Gastroesophageal sphincter (tissue), 4 donors: ENCODE data around the gene KBTBD8. TPM values are rescaled to one million over a fixed set of nuclear protein-coding genes. Genes with fewer than 3 reads are reported as not detected.

Source experiments
- ATAC-seq: fragments of 150-250 bp; one replicate; pipeline ENCODE4 v1.9.1; 2016; ENCODE audit warnings: mild to moderate bottlenecking, moderate library complexity
- H3K27ac ChIP-seq, 4 donors: fragments of 200-600 bp; sonication (generic) in 3 of 4; 1 replicate in 3 of 4; 2 replicates in 1 of 4; pipeline ENCODE4 v1.5.1; 2016 to 2019
- H3K27me3 ChIP-seq: fragments of 200-600 bp; sonication (generic); one replicate; pipeline ENCODE4 v1.5.1; 2019
- H3K36me3 ChIP-seq, 2 donors: fragments of 200-600 bp; sonication (generic); one replicate each; pipeline ENCODE4 v1.5.1; 2019; ENCODE audit warnings: control low read depth in 1 of 2
- H3K4me1 ChIP-seq, 3 donors: fragments of 200-600 bp; sonication (generic); 1 replicate in 2 of 3; 2 replicates in 1 of 3; pipeline ENCODE4 v1.5.1; 2016 to 2019; ENCODE audit warnings: control low read depth in 2 of 3
- H3K4me3 ChIP-seq, 2 donors: fragments of 200-600 bp; sonication (generic); one replicate each; pipeline ENCODE4 v1.5.1; 2019; ENCODE audit warnings: mild to moderate bottlenecking in 1 of 2, moderate library complexity in 1 of 2
- H3K9me3 ChIP-seq, 3 donors: fragments of 200-600 bp; sonication (generic); one replicate each; pipeline ENCODE4 v1.5.1; 2017 to 2019; ENCODE audit warnings: control low read depth in 2 of 3
- EP300 ChIP-seq: sonication (generic); formaldehyde crosslinking; IDR thresholded peaks from one replicate; pipeline ENCODE4 v1.6.1; 2017; ENCODE audit warnings: antibody characterized with exemption, mild to moderate bottlenecking
- POLR2A ChIP-seq, 2 donors: fragments of 450-650 bp; IDR thresholded peaks; one replicate each; pipeline ENCODE4 v1.6.1; 2017; ENCODE audit warnings: antibody characterized with exemption in 2 of 2, mild to moderate bottlenecking in 2 of 2, moderate library complexity in 1 of 2
- POLR2AphosphoS5 ChIP-seq: sonication (generic); formaldehyde crosslinking; IDR thresholded peaks from one replicate; pipeline ENCODE4 v1.6.1; 2017; ENCODE audit warnings: antibody characterized with exemption
- WGBS, 2 donors: methylation state at CpG; one replicate each; pipeline ENCODE4 v1.1.5; 2018; ENCODE audit warnings: low coverage in 1 of 2; 5-methylcytosine and 5-hydroxymethylcytosine counted together
- total RNA-seq, 4 donors: library from RNA; depleted of rRNA; stranded (reverse); fragments of >200 nt; gene quantifications; one replicate each; pipeline ENCODE4 v1.1.0, GENCODE V29; 2016
- TF ChIP-seq, protein P1 (sequence below), 4 experiments: fragments of 200-600 bp in 2 of 4; fragments of 450-650 bp in 2 of 4; sonication (generic) in 1 of 4; IDR thresholded peaks; one replicate each; pipeline ENCODE4 v1.5.1; 2017 to 2019; ENCODE audit warnings: antibody characterized with exemption in 4 of 4, mild to moderate bottlenecking in 2 of 4, moderate library complexity in 2 of 4

KBTBD8 gene
- total RNA-seq, 4 donors from 2014 or later: 1.1 to 5.4 (median 3.2) TPM

DNA sequence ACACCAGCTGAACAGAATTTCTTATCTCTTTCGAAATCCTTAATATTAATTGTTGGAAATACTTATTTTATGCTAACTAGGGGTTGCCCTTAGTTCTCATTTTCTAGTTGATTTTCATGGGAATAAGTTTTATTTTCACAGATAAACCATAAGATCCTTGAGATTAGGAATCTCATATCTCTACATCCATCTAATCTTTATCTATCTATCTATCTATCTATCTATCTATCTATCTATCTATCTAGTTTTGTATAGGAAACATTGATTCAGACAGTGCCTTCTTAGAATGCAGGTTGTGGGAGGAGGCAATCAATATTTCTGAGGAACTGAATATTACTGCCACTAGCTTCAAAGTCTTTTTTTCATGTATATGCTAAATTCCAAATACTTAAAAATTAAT, 3.5 kb upstream of the KBTBD8 start:
- H3K4me1 ChIP-seq: peaks cover 0 to 15% (median 0%) of the 10 kb centered on the region in 3 donors
- H3K27ac ChIP-seq: no peak overlapping the region
- no peak for TF ChIP-seq POLR2A (IDR thresholded peaks at IDR 0.05)
- TF ChIP-seq, protein P1, sequence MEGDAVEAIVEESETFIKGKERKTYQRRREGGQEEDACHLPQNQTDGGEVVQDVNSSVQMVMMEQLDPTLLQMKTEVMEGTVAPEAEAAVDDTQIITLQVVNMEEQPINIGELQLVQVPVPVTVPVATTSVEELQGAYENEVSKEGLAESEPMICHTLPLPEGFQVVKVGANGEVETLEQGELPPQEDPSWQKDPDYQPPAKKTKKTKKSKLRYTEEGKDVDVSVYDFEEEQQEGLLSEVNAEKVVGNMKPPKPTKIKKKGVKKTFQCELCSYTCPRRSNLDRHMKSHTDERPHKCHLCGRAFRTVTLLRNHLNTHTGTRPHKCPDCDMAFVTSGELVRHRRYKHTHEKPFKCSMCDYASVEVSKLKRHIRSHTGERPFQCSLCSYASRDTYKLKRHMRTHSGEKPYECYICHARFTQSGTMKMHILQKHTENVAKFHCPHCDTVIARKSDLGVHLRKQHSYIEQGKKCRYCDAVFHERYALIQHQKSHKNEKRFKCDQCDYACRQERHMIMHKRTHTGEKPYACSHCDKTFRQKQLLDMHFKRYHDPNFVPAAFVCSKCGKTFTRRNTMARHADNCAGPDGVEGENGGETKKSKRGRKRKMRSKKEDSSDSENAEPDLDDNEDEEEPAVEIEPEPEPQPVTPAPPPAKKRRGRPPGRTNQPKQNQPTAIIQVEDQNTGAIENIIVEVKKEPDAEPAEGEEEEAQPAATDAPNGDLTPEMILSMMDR (IDR thresholded peaks at IDR 0.05): no peak
- no peak for TF ChIP-seq POLR2AphosphoS5
- no peak for TF ChIP-seq EP300
- H3K9me3 ChIP-seq: no peaks in the 10 kb centered on the region
- no peaks in the 10 kb centered on the region for H3K27me3 ChIP-seq
- WGBS, 2 donors: 74 to 100% methylated on average over 1 of the region's 1 CpG
- ATAC-seq: no peak
- no peak overlapping the region for H3K4me3 ChIP-seq
- H3K36me3 ChIP-seq: no peaks in the 10 kb centered on the region

DNA sequence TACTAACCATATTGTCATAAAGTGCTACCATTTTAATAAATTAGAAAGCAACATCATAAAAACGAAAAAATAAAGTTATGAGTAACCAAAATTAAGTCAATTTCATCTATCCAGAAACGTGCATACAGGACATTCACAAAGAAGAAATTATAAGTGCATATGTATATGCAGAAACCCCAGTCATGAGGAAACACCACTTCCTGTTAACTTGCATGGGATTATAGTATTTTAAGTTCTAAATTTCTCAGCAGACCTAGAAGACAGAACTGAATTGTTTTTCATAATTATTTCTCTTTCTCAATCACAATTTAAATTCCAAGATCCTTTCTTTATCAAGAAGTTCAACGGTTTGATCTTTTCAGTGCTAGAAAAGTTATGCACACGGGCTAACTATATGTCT, 1.4 kb upstream of the KBTBD8 start:
- H3K4me3 ChIP-seq: no peak overlapping the region
- TF ChIP-seq, protein P1 (IDR thresholded peaks at IDR 0.05): no peak
- TF ChIP-seq EP300: no peak
- no peaks in the 10 kb centered on the region for H3K27me3 ChIP-seq
- WGBS, 2 donors: 55 to 69% methylated on average over 4 of the region's 4 CpGs
- no peak overlapping the region for H3K27ac ChIP-seq
- ATAC-seq: no peak
- H3K9me3 ChIP-seq: no peaks in the 10 kb centered on the region
- H3K36me3 ChIP-seq: no peaks in the 10 kb centered on the region
- peaks cover 0 to 23% (median 0%) of the 10 kb centered on the region in 3 donors for H3K4me1 ChIP-seq

DNA sequence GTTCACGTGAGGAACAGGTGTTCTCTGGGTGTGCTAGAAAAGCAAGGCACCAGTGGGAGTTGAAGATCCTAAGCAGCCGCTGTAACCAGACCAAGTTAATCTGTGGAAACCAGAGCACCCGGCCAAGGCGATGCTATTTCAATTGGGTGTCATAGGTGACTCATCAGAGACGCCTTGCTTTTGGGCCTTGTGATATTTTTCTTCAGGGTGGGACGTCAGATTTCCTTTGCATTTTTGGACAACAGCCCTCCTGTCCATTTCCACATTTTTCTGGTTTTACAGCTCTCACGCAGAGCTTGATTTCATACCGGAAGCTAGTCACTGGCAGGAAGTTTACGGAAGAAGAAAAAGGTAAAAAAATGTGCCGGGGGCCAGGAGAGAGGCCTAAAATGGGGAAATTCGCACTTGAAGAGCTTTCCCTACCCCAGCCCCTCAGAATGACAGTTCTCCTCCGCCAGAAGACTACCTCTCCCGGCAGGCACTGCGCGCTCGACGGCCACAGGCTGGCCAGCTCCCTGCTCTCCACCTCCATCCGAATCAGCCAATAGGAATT, 471 bp upstream of the KBTBD8 start:
- Histone ChIP-seq H3K4me3 (peak overlapping the region; percentile 17 to 82), H3K9me3 (no peaks in the 10 kb centered on the region), H3K36me3 (no peaks in the 10 kb centered on the region), H3K4me1 (peaks cover 0 to 23% (median 0%) of the 10 kb centered on the region in 3 donors), H3K27ac (peak overlapping the region in 3 of 4 donors; percentile 55 to 87 (median 63)), H3K27me3 (no peaks in the 10 kb centered on the region)
- WGBS, 2 donors: 4 to 9% methylated on average over 13 to 15 of the region's 18 CpGs
- TF ChIP-seq EP300 (no peak), POLR2AphosphoS5 (no peak), POLR2A (IDR thresholded peaks at IDR 0.05) (no peak)
- TF ChIP-seq, protein P1 (IDR thresholded peaks at IDR 0.05): no peak
- no peak for ATAC-seq

DNA sequence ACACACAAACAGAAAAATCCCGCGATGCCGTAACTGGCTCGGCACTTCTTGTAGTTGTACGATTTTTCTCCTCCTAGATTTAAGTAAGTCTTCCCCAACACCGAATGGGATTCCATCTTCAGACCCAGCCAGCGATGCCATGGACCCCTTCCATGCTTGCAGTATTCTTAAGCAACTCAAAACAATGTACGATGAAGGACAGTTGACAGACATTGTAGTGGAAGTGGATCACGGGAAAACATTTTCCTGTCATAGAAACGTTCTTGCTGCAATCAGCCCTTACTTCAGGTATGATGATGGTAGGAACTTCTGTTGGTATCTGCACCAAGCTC, 763 bp downstream of the KBTBD8 start:
- TF ChIP-seq, protein P1 (IDR thresholded peaks at IDR 0.05): no peak
- no peak for TF ChIP-seq POLR2A (IDR thresholded peaks at IDR 0.05)
- no peak for TF ChIP-seq EP300
- no peak for TF ChIP-seq POLR2AphosphoS5
- peak overlapping the region; percentile 82 to 85 for H3K4me3 ChIP-seq
- no peaks in the 10 kb centered on the region for H3K27me3 ChIP-seq
- ATAC-seq: no peak
- H3K9me3 ChIP-seq: no peaks in the 10 kb centered on the region
- peaks cover 0 to 23% (median 0%) of the 10 kb centered on the region in 3 donors for H3K4me1 ChIP-seq
- peaks cover 0 to 8% of the 10 kb centered on the region in 2 donors for H3K36me3 ChIP-seq
- H3K27ac ChIP-seq: peak overlapping the region; percentile 46 to 87 (median 87)
- WGBS, 2 donors: 3 to 4% methylated on average over 10 of the region's 10 CpGs

DNA sequence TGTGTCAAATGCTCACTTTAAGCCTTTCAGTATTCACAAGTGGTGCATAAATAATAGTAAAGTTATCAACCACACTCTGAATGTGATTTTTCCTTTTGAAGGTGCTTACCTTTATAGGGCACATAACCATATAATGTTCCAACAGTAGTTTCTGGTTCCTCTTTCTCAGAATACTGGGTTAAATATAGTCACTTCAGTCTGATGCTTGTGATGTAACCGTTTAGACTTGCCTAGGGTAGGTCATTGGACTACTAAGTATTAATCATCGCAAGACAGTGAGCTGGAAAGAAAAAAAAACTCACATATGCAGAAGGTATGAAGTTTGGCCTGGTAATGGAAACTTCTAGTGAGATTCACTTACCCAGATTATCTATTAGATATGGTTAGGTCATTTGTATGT, 1.9 kb downstream of the KBTBD8 start:
- H3K4me1 ChIP-seq: peaks cover 0 to 23% (median 0%) of the 10 kb centered on the region in 3 donors
- H3K9me3 ChIP-seq: no peaks in the 10 kb centered on the region
- ATAC-seq: no peak
- no peaks in the 10 kb centered on the region for H3K27me3 ChIP-seq
- 40 to 49% methylated on average over 1 to 2 of the region's 2 CpGs for WGBS, 2 donors
- peaks cover 0 to 12% of the 10 kb centered on the region in 2 donors for H3K36me3 ChIP-seq
- TF ChIP-seq EP300 (no peak), POLR2AphosphoS5 (no peak), POLR2A (IDR thresholded peaks at IDR 0.05) (no peak)
- TF ChIP-seq, protein P1 (IDR thresholded peaks at IDR 0.05): no peak
- H3K27ac ChIP-seq: no peak overlapping the region
- H3K4me3 ChIP-seq: no peak overlapping the region
